Left forelimb (tissue), 1 donor: Measurements from ENCODE around the gene SIRPG.
"Not testable (repeated sequence)": the region's sequence is repeated elsewhere in the genome, so short reads cannot be mapped to it uniquely, and the experiment has no call there.

Source experiments
- DNase-seq: peaks from one replicate; pipeline ENCODE4 v3.0.0-alpha.2; 2018; ENCODE audit warnings: low spot score

SIRPG gene

GRCh38 chr20:1671891-1672669 lies 14.5 kb upstream of the SIRPG start:
- no peak for DNase-seq

GRCh38 chr20:1669304-1669703 lies 11.7 kb upstream of the SIRPG start:
- DNase-seq, result no peak

GRCh38 chr20:1667502-1668085 lies 10.0 kb upstream of the SIRPG start:
- no peak for DNase-seq

- DNase-seq, result no peak
These were observed 9.2 kb upstream of the SIRPG start for GRCh38 chr20:1666802-1667201.

GRCh38 chr20:1665345-1665744 lies 7.8 kb upstream of the SIRPG start:
- DNase-seq, result no peak

- no peak for DNase-seq
These were observed 7.3 kb upstream of the SIRPG start for GRCh38 chr20:1664911-1665310.

- DNase-seq, result no peak
These were observed 6.3 kb upstream of the SIRPG start for GRCh38 chr20:1663917-1664316.

GRCh38 chr20:1661542-1662299 lies 4.1 kb upstream of the SIRPG start:
- DNase-seq, result no peak

- no peak for DNase-seq
These were observed 2.7 kb upstream of the SIRPG start for GRCh38 chr20:1660246-1660645.

GRCh38 chr20:1656844-1657243 lies 735 bp downstream of the SIRPG start:
- no peak for DNase-seq

GRCh38 chr20:1654996-1655395 lies 2.6 kb downstream of the SIRPG start:
- DNase-seq, result no peak

- DNase-seq, result no peak
These were observed 4.6 kb downstream of the SIRPG start for GRCh38 chr20:1652960-1653359.

GRCh38 chr20:1652104-1652503 lies 5.5 kb downstream of the SIRPG start:
- DNase-seq, result no peak

- no peak for DNase-seq
These were observed 6.1 kb downstream of the SIRPG start for GRCh38 chr20:1651268-1652058.

GRCh38 chr20:1648101-1648500 lies 9.5 kb downstream of the SIRPG start:
- DNase-seq, result no peak

- DNase-seq, result no peak
These were observed 10.6 kb downstream of the SIRPG start for GRCh38 chr20:1646975-1647431.

GRCh38 chr20:1644101-1644962 lies 13.2 kb downstream of the SIRPG start:
- no peak for DNase-seq

GRCh38 chr20:1638643-1639042 lies 18.9 kb downstream of the SIRPG start:
- DNase-seq, result not testable (repeated sequence)

GRCh38 chr20:1637755-1638154 lies 19.8 kb downstream of the SIRPG start:
- no peak for DNase-seq

- DNase-seq, result no peak
These were observed 20.4 kb downstream of the SIRPG start for GRCh38 chr20:1637226-1637625.

GRCh38 chr20:1636621-1637020 lies 21.0 kb downstream of the SIRPG start:
- no peak for DNase-seq
